ENCODE measurements around the gene NEK9.

NEK9 gene

DNA sequence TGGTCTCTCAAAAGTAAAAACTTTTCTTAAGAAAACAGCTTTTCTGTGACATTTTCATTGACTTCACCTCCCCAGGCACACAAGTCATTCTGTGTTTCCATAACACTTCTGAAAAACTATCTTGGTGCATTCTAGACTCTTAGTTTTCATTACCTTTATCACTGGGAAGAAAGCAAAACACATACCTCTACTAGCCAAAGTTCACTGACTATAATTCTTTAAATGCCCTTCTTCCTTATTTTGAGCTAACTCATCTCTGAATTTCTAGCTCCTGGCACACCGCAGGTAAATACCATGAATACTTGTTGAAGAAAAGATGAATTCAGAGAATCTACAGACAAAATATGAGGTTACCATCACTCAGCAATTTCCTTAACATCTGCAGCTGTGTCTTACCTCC, 96.7 kb downstream of the NEK9 start:
- Histone ChIP-seq H2AFZ (ENCODE audit: low read depth) (no peak overlapping the region), H3K4me1 (ENCODE audit: low read depth, poor library complexity, severe bottlenecking) (no peaks in the 10 kb centered on the region), H3K9ac (no peak overlapping the region), H3K79me2 (ENCODE audit: insufficient read depth, low read depth) (no peaks in the 10 kb centered on the region), H3K27me3 (ENCODE audit: insufficient read depth, low read depth) (no peaks in the 10 kb centered on the region), H3K4me3 (IDR thresholded peaks at IDR 0.05; ENCODE audit: insufficient read depth, low read depth, low read length) (no peak overlapping the region), H3K27ac (no peak overlapping the region), H3K4me2 (no peak overlapping the region), H4K20me1 (ENCODE audit: insufficient read depth) (no peaks in the 10 kb centered on the region), H3K36me3 (ENCODE audit: insufficient read depth) (no peaks in the 10 kb centered on the region)
- TF ChIP-seq, protein P1, sequence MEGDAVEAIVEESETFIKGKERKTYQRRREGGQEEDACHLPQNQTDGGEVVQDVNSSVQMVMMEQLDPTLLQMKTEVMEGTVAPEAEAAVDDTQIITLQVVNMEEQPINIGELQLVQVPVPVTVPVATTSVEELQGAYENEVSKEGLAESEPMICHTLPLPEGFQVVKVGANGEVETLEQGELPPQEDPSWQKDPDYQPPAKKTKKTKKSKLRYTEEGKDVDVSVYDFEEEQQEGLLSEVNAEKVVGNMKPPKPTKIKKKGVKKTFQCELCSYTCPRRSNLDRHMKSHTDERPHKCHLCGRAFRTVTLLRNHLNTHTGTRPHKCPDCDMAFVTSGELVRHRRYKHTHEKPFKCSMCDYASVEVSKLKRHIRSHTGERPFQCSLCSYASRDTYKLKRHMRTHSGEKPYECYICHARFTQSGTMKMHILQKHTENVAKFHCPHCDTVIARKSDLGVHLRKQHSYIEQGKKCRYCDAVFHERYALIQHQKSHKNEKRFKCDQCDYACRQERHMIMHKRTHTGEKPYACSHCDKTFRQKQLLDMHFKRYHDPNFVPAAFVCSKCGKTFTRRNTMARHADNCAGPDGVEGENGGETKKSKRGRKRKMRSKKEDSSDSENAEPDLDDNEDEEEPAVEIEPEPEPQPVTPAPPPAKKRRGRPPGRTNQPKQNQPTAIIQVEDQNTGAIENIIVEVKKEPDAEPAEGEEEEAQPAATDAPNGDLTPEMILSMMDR (conservative IDR thresholded peaks at IDR 0.05; ENCODE audit: low read depth, low read length) = no peak

Data from KMS-11 (cell line).